Adrenal gland (tissue), 12 donors: ENCODE results near the gene STK24. TPM values are rescaled to one million over a fixed set of nuclear protein-coding genes. Genes with fewer than 3 reads are reported as not detected.

Source experiments
- DNase-seq, 7 donors: peaks; one replicate each; pipeline ENCODE4 v3.0.0-alpha.2; 2019 to 2020
- H3K27ac ChIP-seq, 5 donors: fragments of 200-600 bp; sonication (generic) in 4 of 5; 1 replicate in 3 of 5; 2 replicates in 2 of 5; pipeline versions ENCODE4 v1.5.1 to v1.8.0; 2016 to 2020; ENCODE audit warnings: mild to moderate bottlenecking in 1 of 5
- H3K27me3 ChIP-seq: fragments of 200-600 bp; 2 replicates; pipeline ENCODE4 v1.8.0; 2021
- H3K36me3 ChIP-seq, 2 donors: fragments of 200-600 bp; replicated peaks in 1 of 2; 1 replicate in 1 of 2; 2 replicates in 1 of 2; pipeline versions ENCODE4 v1.5.1 to v1.8.0; 2018 to 2022
- H3K4me1 ChIP-seq, 2 donors: fragments of 200-600 bp; replicated peaks in 1 of 2; 1 replicate in 1 of 2; 2 replicates in 1 of 2; pipeline versions ENCODE4 v1.5.1 to v1.8.0; 2018 to 2021
- H3K4me3 ChIP-seq, 4 donors: fragments of 200-600 bp; sonication (generic) in 3 of 4; one replicate each; pipeline ENCODE4 v1.5.1; 2016 to 2018
- H3K9me3 ChIP-seq, 3 donors: fragments of 200-600 bp; sonication (generic) in 1 of 3; replicated peaks in 1 of 3; 1 replicate in 2 of 3; 2 replicates in 1 of 3; pipeline versions ENCODE4 v1.5.1 to v1.8.0; 2016 to 2021
- CTCF ChIP-seq, 6 experiments: fragments of 450-650 bp in 4 of 6; fragments of 200-600 bp in 2 of 6; sonication (generic) in 1 of 6; IDR thresholded peaks; 1 replicate in 5 of 6; 2 replicates in 1 of 6; pipeline versions ENCODE4 v1.5.1 to v1.8.0; 2016 to 2021; ENCODE audit warnings: antibody characterized with exemption in 6 of 6, mild to moderate bottlenecking in 2 of 6, moderate library complexity in 1 of 6
- POLR2A ChIP-seq, 2 donors: fragments of 450-650 bp; IDR thresholded peaks; one replicate each; pipeline ENCODE4 v1.6.1; 2017; ENCODE audit warnings: antibody characterized with exemption in 2 of 2, mild to moderate bottlenecking in 2 of 2, moderate library complexity in 1 of 2
- WGBS, 4 donors: extraction: QIAGEN DNeasy Blood & Tissue Kit in 2 of 4; methylation state at CpG; one replicate each; pipeline versions ENCODE4 v1.1.5 to v1.1.7; 2013 to 2017; 5-methylcytosine and 5-hydroxymethylcytosine counted together
- intact Hi-C, 2 donors: fragments of 100-400 bp; cut with DNase I; formaldehyde crosslinking; loops; one replicate each; pipeline versions ENCODE4 v1.14.1 to v1.15.0; 2022 to 2023
- polyA plus RNA-seq, 3 donors: library from polyadenylated mRNA; stranded (reverse); fragments of 200-250 nt in 2 of 3; fragments of 350-450 nt in 1 of 3; fragmentation: Illumina TruSeq in 1 of 3; extraction: RNeasy Lipid Tissue Mini Kit (QIAGEN cat#74804) in 1 of 3; gene quantifications; one replicate each; pipeline ENCODE4 v1.2.3, GENCODE V29; 2013 to 2014
- total RNA-seq, 9 donors: library from RNA; depleted of rRNA in 4 of 9; stranded (reverse); fragments of >200 nt in 4 of 9; fragments of 120-200 nt in 1 of 9; fragmentation: NEBNext Ultra II Directional in 1 of 9; extraction: Animal tissue kit (Norgen Biotek cat#: 25700) in 1 of 9; gene quantifications; one replicate each; pipeline versions ENCODE4 v1.1.0 to v1.2.4, GENCODE V29; 2013 to 2023
- donor health status: healthy with polysubstance abuse.
- donor health status: Bipolar disorder and iron deficiency.
- donor health status: DM: yes; HTN: yes; CAD: no.
- donor health status: DM: no; HTN: no; CAD: no.
- donor health status: DM: no; HTN: no; CAD: no.
- donor health status: DM: yes; HTN: yes; CAD: no.

Gene STK24
- total and polyA plus RNA-seq, 12 donors: 17.7 to 72.2 (median 56.0) TPM

GRCh38 chr13:98568918-98569317 lies 8.0 kb downstream of the STK24 start:
- H3K4me3 ChIP-seq: no peak overlapping the region
- H3K36me3 ChIP-seq: no peaks in the 10 kb centered on the region
- H3K4me1 ChIP-seq: peaks cover 19 to 77% of the 10 kb centered on the region in 2 donors
- intact Hi-C loops: loop anchor here in 1 of 2 donors (10.0 kb wide), 1 partner anchor 84 kb away; no protein-coding TSS in a partner anchor
- TF ChIP-seq CTCF (IDR thresholded peaks at IDR 0.05) (no peak), POLR2A (IDR thresholded peaks at IDR 0.05) (no peak)
- peak overlapping the region in 1 of 5 donors; percentile 12 for H3K27ac ChIP-seq
- H3K9me3 ChIP-seq: no peaks in the 10 kb centered on the region
- H3K27me3 ChIP-seq: no peaks in the 10 kb centered on the region
- DNase-seq: no peak
- WGBS, 4 donors: 76 to 89% (median 83%) methylated on average over 4 of the region's 4 CpGs

GRCh38 chr13:98567140-98567539 lies 9.8 kb downstream of the STK24 start:
- TF ChIP-seq CTCF (IDR thresholded peaks at IDR 0.05): no peak
- no peak for TF ChIP-seq POLR2A (IDR thresholded peaks at IDR 0.05)
- Histone ChIP-seq H3K27ac (no peak overlapping the region), H3K36me3 (no peaks in the 10 kb centered on the region), H3K9me3 (no peaks in the 10 kb centered on the region), H3K27me3 (no peaks in the 10 kb centered on the region), H3K4me3 (no peak overlapping the region), H3K4me1 (peaks cover 19 to 77% of the 10 kb centered on the region in 2 donors)
- no peak for DNase-seq
- WGBS, 4 donors: 95 to 97% (median 97%) methylated on average over 11 to 13 of the region's 13 CpGs
- intact Hi-C loops: loop anchor here in 1 of 2 donors (10.0 kb wide), 1 partner anchor 82 kb away; no protein-coding TSS in a partner anchor

- WGBS, 4 donors: 29 to 42% (median 31%) methylated on average over 17 to 18 of the region's 18 CpGs
- Histone ChIP-seq H3K27me3 (no peaks in the 10 kb centered on the region), H3K4me3 (peak overlapping the region in 1 of 4 donors; percentile 29), H3K36me3 (no peaks in the 10 kb centered on the region), H3K9me3 (no peaks in the 10 kb centered on the region), H3K4me1 (peaks cover 14 to 66% of the 10 kb centered on the region in 2 donors), H3K27ac (peak overlapping the region in 4 of 5 donors; percentile 22 to 82 (median 58))
- peak in 5 of 7 donors; percentile 44 to 65 (median 62) for DNase-seq
- no peak for TF ChIP-seq POLR2A (IDR thresholded peaks at IDR 0.05)
- peak in 1 of 6 experiments; percentile 23 for TF ChIP-seq CTCF (IDR thresholded peaks at IDR 0.05)
- intact Hi-C loops: loop anchor here in 1 of 2 donors (10.0 kb wide), 1 partner anchor 81 kb away; no protein-coding TSS in a partner anchor
These were observed 11.0 kb downstream of the STK24 start for GRCh38 chr13:98565726-98566565.

- Histone ChIP-seq H3K4me1 (peaks cover 11 to 60% of the 10 kb centered on the region in 2 donors), H3K27me3 (no peaks in the 10 kb centered on the region), H3K36me3 (no peaks in the 10 kb centered on the region), H3K4me3 (no peak overlapping the region), H3K27ac (peak overlapping the region in 1 of 5 donors; percentile 31), H3K9me3 (no peaks in the 10 kb centered on the region)
- intact Hi-C loops: loop anchor here in 1 of 2 donors (10.0 kb wide), 1 partner anchor 79 kb away; no protein-coding TSS in a partner anchor
- WGBS, 4 donors: 79 to 91% (median 86%) methylated on average over 9 of the region's 9 CpGs
- TF ChIP-seq POLR2A (IDR thresholded peaks at IDR 0.05): no peak
- TF ChIP-seq CTCF (IDR thresholded peaks at IDR 0.05): no peak
- no peak for DNase-seq
These were observed 12.7 kb downstream of the STK24 start for GRCh38 chr13:98564204-98564603.
